Body of pancreas (tissue), 4 donors: ENCODE results near the gene CTTN. TPM values are rescaled to one million over a fixed set of nuclear protein-coding genes. Genes with fewer than 3 reads are reported as not detected.

ENCODE experiments used
- ATAC-seq: fragments of 150-250 bp; one replicate; pipeline ENCODE4 v1.9.1; 2016
- DNase-seq, 4 donors: peaks; one replicate each; pipeline ENCODE4 v3.0.0-alpha.2; 2019
- H3K27ac ChIP-seq, 4 donors: fragments of 200-600 bp; sonication (generic); 1 replicate in 3 of 4; 2 replicates in 1 of 4; pipeline versions ENCODE4 v1.5.1 to v1.6.1; 2016 to 2019; ENCODE audit warnings: mild to moderate bottlenecking in 1 of 4, mixed read lengths in 1 of 4, moderate library complexity in 1 of 4
- H3K27me3 ChIP-seq, 2 donors: fragments of 200-600 bp; sonication (generic); one replicate each; pipeline ENCODE4 v1.6.0; 2016; ENCODE audit warnings: mild to moderate bottlenecking in 1 of 2
- H3K36me3 ChIP-seq, 2 donors: fragments of 200-600 bp; sonication (generic); replicated peaks in 1 of 2; 2 replicates each; pipeline ENCODE4 v1.5.1; 2016; ENCODE audit warnings: low read depth in 2 of 2; ENCODE audit not compliant: insufficient read depth in 1 of 2
- H3K4me1 ChIP-seq: fragments of 200-600 bp; sonication (generic); one replicate; pipeline ENCODE4 v1.6.0; 2016
- H3K4me3 ChIP-seq, 2 donors: fragments of 200-600 bp; sonication (generic); 1 replicate in 1 of 2; 2 replicates in 1 of 2; pipeline ENCODE4 v1.5.1; 2016 to 2019
- H3K9me3 ChIP-seq, 3 donors: fragments of 200-600 bp; sonication (generic); 1 replicate in 2 of 3; 2 replicates in 1 of 3; pipeline ENCODE4 v1.5.1; 2016
- CTCF ChIP-seq, 7 experiments: fragments of 450-650 bp in 4 of 7; fragments of 200-600 bp in 3 of 7; sonication (generic) in 3 of 7; IDR thresholded peaks; one replicate each; pipeline ENCODE4 v1.5.1; 2016 to 2019; ENCODE audit warnings: antibody characterized with exemption in 7 of 7
- POLR2A ChIP-seq, 3 donors: fragments of 450-650 bp; IDR thresholded peaks; one replicate each; pipeline ENCODE4 v1.6.1; 2016; ENCODE audit warnings: antibody characterized with exemption in 3 of 3, mild to moderate bottlenecking in 2 of 3
- WGBS, 2 donors: methylation state at CpG; one replicate each; pipeline ENCODE4 v1.1.5; 2017; 5-methylcytosine and 5-hydroxymethylcytosine counted together
- intact Hi-C: fragments of 100-400 bp; cut with DNase I; formaldehyde crosslinking; loops from one replicate; pipeline ENCODE4 v1.15.1; 2023
- total RNA-seq, 2 donors: library from RNA; depleted of rRNA; stranded (reverse); fragments of >200 nt; gene quantifications; one replicate each; pipeline ENCODE4 v1.1.0, GENCODE V29; 2016

The CTTN gene
- total RNA-seq, 2 donors from 2014 or later, result 126 to 197 TPM

GRCh38 chr11:70359451-70360205 lies 38.7 kb upstream of the CTTN start:
- no peak for ATAC-seq
- WGBS, 2 donors, result 83 to 95% methylated on average over 8 of the region's 8 CpGs
- no peak for DNase-seq
- H3K27me3 ChIP-seq, result no peaks in the 10 kb centered on the region
- TF ChIP-seq CTCF (IDR thresholded peaks at IDR 0.05), result no peak
- no peak for TF ChIP-seq POLR2A (IDR thresholded peaks at IDR 0.05)
- intact Hi-C loops, result no loop called here
- no peak overlapping the region for H3K27ac ChIP-seq
- no peak overlapping the region for H3K4me3 ChIP-seq
- H3K9me3 ChIP-seq, result no peaks in the 10 kb centered on the region
- H3K4me1 ChIP-seq, result no peaks in the 10 kb centered on the region
- H3K36me3 ChIP-seq, result peaks cover 12 to 35% of the 10 kb centered on the region in 2 donors

GRCh38 chr11:70360211-70360610 lies 38.1 kb upstream of the CTTN start:
- intact Hi-C loops, result no loop called here
- ATAC-seq, result no peak
- Histone ChIP-seq H3K36me3 (peaks cover 12 to 34% of the 10 kb centered on the region in 2 donors), H3K4me1 (no peaks in the 10 kb centered on the region), H3K4me3 (no peak overlapping the region), H3K27ac (no peak overlapping the region), H3K27me3 (no peaks in the 10 kb centered on the region), H3K9me3 (no peaks in the 10 kb centered on the region)
- 81 to 86% methylated on average over 6 of the region's 6 CpGs for WGBS, 2 donors
- DNase-seq, result no peak
- no peak for TF ChIP-seq POLR2A (IDR thresholded peaks at IDR 0.05)
- no peak for TF ChIP-seq CTCF (IDR thresholded peaks at IDR 0.05)

- Histone ChIP-seq H3K27me3 (no peaks in the 10 kb centered on the region), H3K4me1 (no peaks in the 10 kb centered on the region), H3K27ac (no peak overlapping the region), H3K36me3 (peaks cover 6 to 16% of the 10 kb centered on the region in 2 donors), H3K9me3 (no peaks in the 10 kb centered on the region), H3K4me3 (no peak overlapping the region)
- DNase-seq, result no peak
- ATAC-seq, result no peak
- no peak for TF ChIP-seq CTCF (IDR thresholded peaks at IDR 0.05)
- no peak for TF ChIP-seq POLR2A (IDR thresholded peaks at IDR 0.05)
- 87 to 92% methylated on average over 2 of the region's 2 CpGs for WGBS, 2 donors
- intact Hi-C loops, result no loop called here
These were observed 34.2 kb upstream of the CTTN start for GRCh38 chr11:70364178-70364577.

GRCh38 chr11:70364745-70365543 lies 33.4 kb upstream of the CTTN start:
- no peak overlapping the region for H3K4me3 ChIP-seq
- no peak for ATAC-seq
- peaks cover 6 to 15% of the 10 kb centered on the region in 2 donors for H3K36me3 ChIP-seq
- intact Hi-C loops, result no loop called here
- DNase-seq, result no peak
- no peak for TF ChIP-seq CTCF (IDR thresholded peaks at IDR 0.05)
- TF ChIP-seq POLR2A (IDR thresholded peaks at IDR 0.05), result no peak
- H3K27me3 ChIP-seq, result no peaks in the 10 kb centered on the region
- WGBS, 2 donors, result 79 to 92% methylated on average over 25 of the region's 25 CpGs
- no peak overlapping the region for H3K27ac ChIP-seq
- no peaks in the 10 kb centered on the region for H3K4me1 ChIP-seq
- no peaks in the 10 kb centered on the region for H3K9me3 ChIP-seq
